Nephron progenitor cell (in vitro differentiated cells): ENCODE data around the gene TRIM2.

Experiments used
- DNase-seq: peaks from one replicate; pipeline ENCODE4 v3.0.0; 2021
- H3K27ac Mint-ChIP-seq: 2 replicates; pipeline ENCODE4 v1.8.0; 2021; ENCODE audit warnings: mild to moderate bottlenecking, moderate library complexity, mixed read lengths
- H3K27me3 Mint-ChIP-seq: 2 replicates; pipeline ENCODE4 v1.8.0; 2021; ENCODE audit warnings: mild to moderate bottlenecking, low read depth, mixed read lengths; ENCODE audit not compliant: poor library complexity
- H3K36me3 Mint-ChIP-seq: 2 replicates; pipeline ENCODE4 v1.8.0; 2021; ENCODE audit warnings: low read depth, mixed read lengths
- H3K4me1 Mint-ChIP-seq: 2 replicates; pipeline ENCODE4 v1.8.0; 2021; ENCODE audit warnings: mixed read lengths
- H3K4me3 Mint-ChIP-seq: 2 replicates; pipeline ENCODE4 v1.8.0; 2021; ENCODE audit warnings: mild to moderate bottlenecking, moderate library complexity, mixed read lengths
- H3K9me3 Mint-ChIP-seq: 2 replicates; pipeline ENCODE4 v1.8.0; 2021; ENCODE audit warnings: mild to moderate bottlenecking, moderate library complexity, mixed read lengths
- TF ChIP-seq, protein P1 (sequence below): fragments of 200-600 bp; sonication (generic); IDR thresholded peaks from 2 replicates; pipeline ENCODE4 v1.5.0; 2021; ENCODE audit warnings: antibody characterized with exemption

Gene TRIM2

DNA sequence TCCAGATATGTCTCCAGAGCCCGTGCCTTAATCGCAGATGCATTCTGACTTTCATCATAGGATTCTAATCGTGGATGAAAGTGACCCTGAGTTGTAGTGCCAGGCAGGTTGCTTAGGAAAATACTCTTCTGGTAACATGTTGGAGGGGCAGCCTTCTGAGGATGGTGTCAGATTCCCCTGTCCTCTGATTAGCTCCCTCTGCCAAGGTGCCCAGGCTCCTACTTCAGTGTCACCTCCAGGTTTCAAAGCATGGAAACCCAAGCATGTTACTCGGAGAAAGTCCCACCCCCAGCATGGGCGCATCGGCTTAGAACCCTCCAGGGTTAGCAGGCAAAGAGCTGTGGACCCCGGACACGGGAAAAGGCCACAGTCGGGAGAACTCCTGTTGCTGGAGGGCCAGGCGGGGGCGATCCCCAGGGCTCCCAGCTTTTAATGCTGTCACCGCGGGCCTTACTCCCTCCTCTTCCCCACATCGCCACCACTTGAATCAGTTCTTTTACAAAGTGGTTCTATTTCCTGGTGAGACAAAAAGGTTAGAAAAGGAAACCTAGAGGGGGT is 44.5 kb downstream of the TRIM2 start:
- no peak for DNase-seq
- Mint-ChIP-seq H3K4me3 (peak overlapping the region; percentile 87), H3K9me3 (no peaks in the 10 kb centered on the region), H3K4me1 (peaks cover 66% of the 10 kb centered on the region), H3K27me3 (peaks cover 5% of the 10 kb centered on the region), H3K36me3 (peaks cover 20% of the 10 kb centered on the region), H3K27ac (peak overlapping the region; percentile 97)
- TF ChIP-seq, protein P1, sequence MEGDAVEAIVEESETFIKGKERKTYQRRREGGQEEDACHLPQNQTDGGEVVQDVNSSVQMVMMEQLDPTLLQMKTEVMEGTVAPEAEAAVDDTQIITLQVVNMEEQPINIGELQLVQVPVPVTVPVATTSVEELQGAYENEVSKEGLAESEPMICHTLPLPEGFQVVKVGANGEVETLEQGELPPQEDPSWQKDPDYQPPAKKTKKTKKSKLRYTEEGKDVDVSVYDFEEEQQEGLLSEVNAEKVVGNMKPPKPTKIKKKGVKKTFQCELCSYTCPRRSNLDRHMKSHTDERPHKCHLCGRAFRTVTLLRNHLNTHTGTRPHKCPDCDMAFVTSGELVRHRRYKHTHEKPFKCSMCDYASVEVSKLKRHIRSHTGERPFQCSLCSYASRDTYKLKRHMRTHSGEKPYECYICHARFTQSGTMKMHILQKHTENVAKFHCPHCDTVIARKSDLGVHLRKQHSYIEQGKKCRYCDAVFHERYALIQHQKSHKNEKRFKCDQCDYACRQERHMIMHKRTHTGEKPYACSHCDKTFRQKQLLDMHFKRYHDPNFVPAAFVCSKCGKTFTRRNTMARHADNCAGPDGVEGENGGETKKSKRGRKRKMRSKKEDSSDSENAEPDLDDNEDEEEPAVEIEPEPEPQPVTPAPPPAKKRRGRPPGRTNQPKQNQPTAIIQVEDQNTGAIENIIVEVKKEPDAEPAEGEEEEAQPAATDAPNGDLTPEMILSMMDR: no peak

DNA sequence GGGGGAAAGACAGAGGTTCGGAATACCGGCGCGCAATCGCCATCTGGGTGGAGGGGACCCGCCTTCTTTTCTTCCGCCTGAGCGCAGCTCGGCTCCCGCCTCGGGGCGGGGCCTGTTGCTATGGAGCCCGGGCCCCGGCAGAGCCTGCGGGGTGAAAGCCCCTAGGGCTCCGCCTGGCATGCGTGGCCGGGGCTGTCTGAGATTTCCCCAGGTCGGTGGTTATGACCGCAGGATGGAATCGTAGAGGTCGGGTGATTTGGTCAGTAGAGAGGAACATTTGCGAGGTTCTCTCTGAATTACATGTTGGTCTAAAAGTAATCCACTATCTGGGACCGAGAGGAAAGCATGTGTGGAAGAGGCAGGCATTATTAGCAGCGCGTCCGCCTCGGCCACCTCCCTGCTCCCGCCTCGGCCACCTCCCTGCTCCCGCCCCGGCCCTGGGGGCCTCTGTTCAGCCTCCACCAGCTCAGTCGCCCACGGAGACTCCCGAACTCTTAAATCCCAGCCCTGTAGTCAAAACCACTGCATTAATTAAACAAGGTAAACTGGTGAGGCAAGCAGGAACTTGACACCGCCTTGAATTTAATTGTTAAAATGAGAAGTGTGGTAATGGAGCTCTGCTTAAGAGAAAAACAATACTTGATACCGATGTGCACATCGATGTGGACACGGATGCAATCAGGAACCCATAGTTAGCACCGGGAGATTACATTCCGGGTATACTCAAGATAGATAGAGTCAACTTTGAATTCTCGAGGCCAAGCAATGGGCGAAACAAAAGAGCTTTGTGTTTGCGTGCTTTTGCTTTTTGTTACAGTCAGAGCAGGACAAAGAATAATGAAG is 45.2 kb downstream of the TRIM2 start:
- Mint-ChIP-seq H3K4me3 (peak overlapping the region; percentile 87), H3K27ac (peak overlapping the region; percentile 97), H3K4me1 (peaks cover 66% of the 10 kb centered on the region), H3K36me3 (peaks cover 13% of the 10 kb centered on the region), H3K27me3 (peaks cover 5% of the 10 kb centered on the region), H3K9me3 (no peaks in the 10 kb centered on the region)
- peak; percentile 93 for DNase-seq
- TF ChIP-seq, protein P1: no peak

DNA sequence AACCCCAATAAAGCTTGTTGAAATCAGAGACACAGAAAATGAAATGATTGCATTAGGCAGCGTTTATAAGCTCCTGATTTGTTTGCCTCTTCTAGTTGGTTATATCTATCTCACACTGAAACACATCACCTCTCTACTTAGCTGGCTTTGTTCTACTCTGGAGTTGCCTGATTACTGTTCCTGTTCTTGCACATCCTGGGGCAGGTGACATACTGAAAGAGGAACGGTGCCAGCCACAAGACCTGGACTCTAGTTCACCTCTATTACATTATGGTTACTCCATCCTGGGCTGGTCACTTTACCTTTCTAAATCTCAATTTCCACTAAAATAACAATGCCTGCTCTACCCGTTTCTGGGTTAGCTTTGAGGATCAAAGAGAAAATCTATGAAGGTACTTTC is 47.9 kb downstream of the TRIM2 start:
- H3K4me1 Mint-ChIP-seq: peaks cover 66% of the 10 kb centered on the region
- no peak for DNase-seq
- no peak overlapping the region for H3K27ac Mint-ChIP-seq
- peaks cover 8% of the 10 kb centered on the region for H3K27me3 Mint-ChIP-seq
- no peak overlapping the region for H3K4me3 Mint-ChIP-seq
- H3K9me3 Mint-ChIP-seq: no peaks in the 10 kb centered on the region
- no peaks in the 10 kb centered on the region for H3K36me3 Mint-ChIP-seq
- TF ChIP-seq, protein P1: no peak

DNA sequence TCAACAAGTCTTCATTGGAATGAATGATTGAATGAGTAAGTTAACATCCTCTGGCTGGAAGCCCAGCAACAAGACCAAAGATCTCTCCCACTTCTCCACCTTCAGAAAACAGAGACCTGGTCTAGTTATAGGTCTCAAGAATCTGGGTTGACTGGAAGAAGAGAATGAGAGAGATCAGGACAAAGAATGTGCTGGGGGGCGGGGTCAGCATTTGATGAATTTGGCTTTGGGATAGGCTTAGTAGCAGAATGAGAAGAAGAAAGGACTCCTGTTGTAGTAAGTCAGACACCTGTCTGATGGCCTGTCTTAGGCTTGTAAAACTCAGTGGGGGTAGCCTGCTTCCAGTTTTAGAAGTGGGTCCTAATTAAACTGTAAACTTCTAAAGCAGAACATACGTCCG is 51.0 kb downstream of the TRIM2 start:
- Mint-ChIP-seq H3K36me3 (peaks cover 1% of the 10 kb centered on the region), H3K4me3 (no peak overlapping the region), H3K9me3 (peaks cover under 1% of the 10 kb centered on the region), H3K27ac (no peak overlapping the region), H3K27me3 (peaks cover 2% of the 10 kb centered on the region), H3K4me1 (peaks cover 44% of the 10 kb centered on the region)
- DNase-seq: no peak
- TF ChIP-seq, protein P1: no peak

DNA sequence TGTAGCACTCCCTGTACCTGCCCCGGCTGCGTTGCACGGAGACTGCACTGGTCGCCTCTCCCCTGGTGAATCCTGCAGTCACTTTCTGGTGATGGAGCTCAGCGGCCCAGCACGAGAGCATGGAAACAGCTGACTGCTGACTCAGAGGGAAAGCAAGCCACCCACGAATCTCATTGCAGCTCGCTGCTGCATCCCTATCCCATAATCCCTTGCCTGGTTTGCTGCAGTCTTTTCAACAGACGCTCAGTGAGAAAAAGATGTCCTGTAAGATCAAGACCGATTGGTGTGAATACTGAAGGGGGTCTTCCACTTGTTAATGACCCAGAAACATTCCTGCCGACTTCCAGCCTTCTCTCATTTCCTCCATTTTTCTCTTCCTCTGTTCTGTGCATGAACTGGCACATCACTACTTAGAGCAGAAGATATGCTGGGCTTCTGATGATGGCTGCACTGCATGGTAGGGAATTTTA is 52.9 kb downstream of the TRIM2 start:
- TF ChIP-seq, protein P1: no peak
- H3K27me3 Mint-ChIP-seq: peaks cover 2% of the 10 kb centered on the region
- DNase-seq: peak; percentile 47
- H3K9me3 Mint-ChIP-seq: peaks cover 18% of the 10 kb centered on the region
- no peak overlapping the region for H3K27ac Mint-ChIP-seq
- peaks cover 21% of the 10 kb centered on the region for H3K36me3 Mint-ChIP-seq
- H3K4me3 Mint-ChIP-seq: no peak overlapping the region
- H3K4me1 Mint-ChIP-seq: peaks cover 26% of the 10 kb centered on the region
